GM19240 (cell line): ENCODE results near the gene CDC6.

Experiments
- DNase-seq: peaks from one replicate; pipeline ENCODE4 v3.0.0; 2011; ENCODE audit warnings: low spot score; ENCODE audit not compliant: insufficient read length

CDC6 gene

GRCh38 chr17:40340327-40340726 is 52.6 kb downstream of the CDC6 start:
- no peak for DNase-seq

GRCh38 chr17:40340880-40341807 is 53.5 kb downstream of the CDC6 start:
- DNase-seq = peak; percentile 78

- DNase-seq = no peak
Observed at GRCh38 chr17:40341808-40342503, 54.3 kb downstream of the CDC6 start.

- no peak for DNase-seq
Observed at GRCh38 chr17:40342504-40343218, 55.0 kb downstream of the CDC6 start.

GRCh38 chr17:40343219-40344119 is 55.8 kb downstream of the CDC6 start:
- DNase-seq = no peak

- no peak for DNase-seq
Observed at GRCh38 chr17:40344421-40345160, 56.9 kb downstream of the CDC6 start.

GRCh38 chr17:40345161-40345993 is 57.7 kb downstream of the CDC6 start:
- no peak for DNase-seq

- DNase-seq = no peak
Observed at GRCh38 chr17:40345994-40346764, 58.5 kb downstream of the CDC6 start.

- no peak for DNase-seq
Observed at GRCh38 chr17:40346765-40347158, 59.1 kb downstream of the CDC6 start.

GRCh38 chr17:40347319-40348135 is 59.8 kb downstream of the CDC6 start:
- no peak for DNase-seq

GRCh38 chr17:40348136-40348504 is 60.4 kb downstream of the CDC6 start:
- no peak for DNase-seq

- no peak for DNase-seq
Observed at GRCh38 chr17:40348562-40349476, 61.1 kb downstream of the CDC6 start.

- no peak for DNase-seq
Observed at GRCh38 chr17:40349477-40349894, 61.8 kb downstream of the CDC6 start.

- DNase-seq = no peak
Observed at GRCh38 chr17:40349895-40350688, 62.4 kb downstream of the CDC6 start.

- no peak for DNase-seq
Observed at GRCh38 chr17:40350689-40351358, 63.1 kb downstream of the CDC6 start.
